Stomach (tissue), 4 donors: ENCODE results near the gene ADAMTS10.

Source experiments
- CTCF ChIP-seq, 7 experiments: fragments of 450-650 bp in 4 of 7; fragments of 200-600 bp in 3 of 7; sonication (generic) in 3 of 7; IDR thresholded peaks; one replicate each; pipeline ENCODE4 v1.5.1; 2016 to 2019; ENCODE audit warnings: antibody characterized with exemption in 7 of 7, control low read depth in 2 of 7, mild to moderate bottlenecking in 1 of 7
- POLR2A ChIP-seq, 4 donors: fragments of 450-650 bp; IDR thresholded peaks; one replicate each; pipeline ENCODE4 v1.6.1; 2016; ENCODE audit warnings: antibody characterized with exemption in 4 of 4, control low read depth in 2 of 4, mild to moderate bottlenecking in 1 of 4, moderate library complexity in 1 of 4

- no peak for TF ChIP-seq POLR2A (IDR thresholded peaks at IDR 0.05)
- TF ChIP-seq CTCF (IDR thresholded peaks at IDR 0.05): no peak
Measured at GRCh38 chr19:8595651-8596050, 14.9 kb downstream of the ADAMTS10 start.
